Heart left ventricle (tissue), 16 donors: ENCODE measurements around the gene LRP1. TPM values are rescaled to one million over a fixed set of nuclear protein-coding genes. Genes with fewer than 3 reads are reported as not detected.

ENCODE experiments used
- ATAC-seq, 4 donors: fragments of 200-7000 bp; cut with Tn5 transposase; one replicate each; pipeline ENCODE4 v1.9.1; 2020 to 2022; ENCODE audit warnings: moderate library complexity in 4 of 4, mild to moderate bottlenecking in 3 of 4, moderate number of reproducible peaks in 1 of 4
- DNase-seq, 5 donors: peaks; one replicate each; pipeline ENCODE4 v3.0.0-alpha.2; 2020
- H3K27ac ChIP-seq, 12 donors: fragments of 200-600 bp; sonication (generic) in 4 of 12; one replicate each; pipeline versions ENCODE4 v1.5.0 to v1.8.0; 2016 to 2022; ENCODE audit warnings: mild to moderate bottlenecking in 2 of 12
- H3K27me3 ChIP-seq, 9 donors: fragments of 200-600 bp; sonication (generic) in 2 of 9; one replicate each; pipeline versions ENCODE4 v1.5.1 to v1.8.0; 2016 to 2022; ENCODE audit warnings: mild to moderate bottlenecking in 3 of 9
- H3K36me3 ChIP-seq, 9 donors: fragments of 200-600 bp; sonication (generic) in 2 of 9; one replicate each; pipeline versions ENCODE4 v1.5.0 to v1.8.0; 2018 to 2022; ENCODE audit warnings: mild to moderate bottlenecking in 2 of 9
- H3K4me1 ChIP-seq, 12 donors: fragments of 200-600 bp; sonication (generic) in 4 of 12; one replicate each; pipeline versions ENCODE4 v1.5.0 to v1.8.0; 2016 to 2022; ENCODE audit warnings: mild to moderate bottlenecking in 3 of 12
- H3K4me3 ChIP-seq, 12 donors: fragments of 200-600 bp; sonication (generic) in 4 of 12; one replicate each; pipeline versions ENCODE4 v1.5.0 to v1.8.0; 2017 to 2022; ENCODE audit warnings: mild to moderate bottlenecking in 9 of 12, moderate library complexity in 4 of 12
- H3K9me3 ChIP-seq, 12 donors: fragments of 200-600 bp; sonication (generic) in 4 of 12; one replicate each; pipeline versions ENCODE4 v1.5.0 to v1.8.0; 2016 to 2022; ENCODE audit warnings: mild to moderate bottlenecking in 1 of 12
- POLR2A ChIP-seq, 2 donors: fragments of 450-650 bp; IDR thresholded peaks; one replicate each; pipeline ENCODE4 v1.6.1; 2017; ENCODE audit warnings: antibody characterized with exemption in 2 of 2, mild to moderate bottlenecking in 2 of 2, moderate library complexity in 2 of 2
- WGBS, 4 donors: extraction: QIAGEN DNeasy Blood & Tissue Kit in 2 of 4; methylation state at CpG; one replicate each; pipeline versions ENCODE4 v1.1.5 to v1.1.7; 2013 to 2018; 5-methylcytosine and 5-hydroxymethylcytosine counted together
- intact Hi-C, 10 donors: fragments of 100-400 bp; cut with DNase I; formaldehyde crosslinking; loops; one replicate each; pipeline versions ENCODE4 v1.11.1 to v1.14.2; 2022
- polyA plus RNA-seq, 2 donors: library from polyadenylated mRNA; stranded (reverse); fragments of 200-250 nt; gene quantifications; one replicate each; pipeline ENCODE4 v1.2.3, GENCODE V29; 2013
- total RNA-seq, 9 donors: library from RNA; depleted of rRNA in 2 of 9; stranded (reverse); fragments of >200 nt in 2 of 9; fragmentation: NEBNext Ultra II Directional in 3 of 9; extraction: Animal tissue kit (Norgen Biotek cat#: 25700) in 3 of 9; gene quantifications; one replicate each; pipeline versions ENCODE4 v1.1.0 to v1.2.4, GENCODE V29; 2016 to 2023
- TF ChIP-seq, protein P1 (sequence below), 12 donors: fragments of 200-600 bp; sonication (generic) in 4 of 12; IDR thresholded peaks; one replicate each; pipeline versions ENCODE4 v1.5.0 to v1.8.0; 2018 to 2022; ENCODE audit warnings: antibody characterized with exemption in 12 of 12, mild to moderate bottlenecking in 5 of 12
- donor health status: ischemic (EF 13 %, LVEDD 7.1; RV severe dilation, severe dysfunction).
- donor health status: healthy with polysubstance abuse.
- donor health status: DM: no; HTN: yes; CAD: no.
- donor health status: DM: no; HTN: no; CAD: no.
- donor health status: ischemic (EF 25% LVEDD 6.9; RV normal size, moderate dysfunction).
- donor health status: ischemic (EF 25% LVEDD 5.7; RV mildly dilated, moderate dysfunction).
- donor health status: healthy.
- donor health status: DM: yes; HTN: yes; CAD: no.
- donor health status: ischemic (EF 35%, LVEDD 5.7; RV mildly dilated, moderate dysfunction).
- donor health status: nonischemic (EF 11% LVEDD 7.7; RV severe dilation, severe dysfunction).
- donor health status: DM: yes; HTN: yes; CAD: no.
- donor health status: PGD.
- donor health status: ischemic (EF 29% LVEDD 5.4; RV normal size, mild dysfunction).
- donor health status: nonischemic (EF 23%, LVEDD 6.1; RV moderate dilation, normal function).

The LRP1 gene
- total and polyA plus RNA-seq, 11 donors = 23.0 to 316 (median 69.0) TPM

DNA sequence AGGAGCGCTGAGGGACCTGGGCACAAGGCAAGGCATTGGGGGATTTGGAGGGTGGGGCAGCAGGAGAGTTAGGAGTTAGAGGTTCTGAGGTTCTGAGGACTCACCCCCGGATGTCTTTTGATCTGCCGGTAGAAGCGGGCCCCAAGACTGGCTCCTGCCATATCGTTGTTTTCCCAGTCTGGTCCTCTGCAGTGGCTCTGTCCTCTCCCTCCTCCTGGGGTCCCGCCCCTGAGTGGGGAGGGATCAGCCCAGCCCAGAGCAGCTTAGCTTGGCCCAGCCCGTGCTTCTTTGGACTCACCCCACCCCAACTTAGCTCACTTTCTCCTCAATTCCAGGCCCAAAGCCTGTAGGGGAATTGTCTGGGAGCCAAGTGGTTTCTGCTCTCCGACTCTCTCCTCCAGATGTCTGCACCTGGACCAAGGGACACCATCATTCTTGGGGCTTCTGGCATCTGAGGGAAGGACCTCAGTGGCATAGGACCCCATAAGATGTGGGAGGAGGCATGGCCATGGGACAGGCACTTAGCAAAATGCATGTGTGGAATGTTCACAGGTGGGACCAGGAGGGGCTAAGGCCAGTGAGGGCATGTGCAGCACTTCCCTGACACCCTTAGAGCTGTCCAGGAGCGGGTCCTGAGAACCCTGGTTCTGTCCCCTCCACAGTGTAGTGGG is 108.8 kb downstream of the LRP1 start:
- ATAC-seq = peak; percentile 33 to 46 (median 36)
- H3K27ac ChIP-seq = peak overlapping the region in 10 of 12 donors; percentile 44 to 88 (median 76)

DNA sequence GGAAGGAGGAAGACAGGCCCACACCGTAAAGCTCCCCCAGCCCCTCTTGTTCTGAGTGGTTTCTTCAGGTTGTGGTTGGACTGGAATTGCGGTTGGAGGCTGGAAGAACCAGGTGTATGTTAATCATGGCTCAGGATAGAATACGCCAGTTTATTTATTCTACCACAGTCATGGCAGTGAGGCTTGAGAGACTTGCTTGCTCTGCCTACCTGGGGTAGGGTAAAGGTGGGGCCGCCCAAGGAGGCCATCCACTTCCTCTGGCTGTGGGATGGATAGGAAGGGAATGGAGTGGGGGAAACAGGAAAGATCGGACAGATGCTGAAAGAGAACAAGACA is 109.3 kb downstream of the LRP1 start:
- intact Hi-C loops = loop anchor here in 2 of 10 donors (1.0 to 5.0 kb wide), 2 partner anchors 20 to 110 kb away; partner anchors contain the start of gene LRP1 (in 1 of the 2)
- H3K4me3 ChIP-seq = peak overlapping the region in 8 of 12 donors; percentile 53 to 66 (median 58)

More for the DNA sequence above, 108.8 kb downstream of the LRP1 start:
- Histone ChIP-seq H3K4me1 (peaks cover 0 to 89% (median 39%) of the 10 kb centered on the region in 12 donors), H3K27me3 (peaks cover 0 to 59% (median 24%) of the 10 kb centered on the region in 9 donors), H3K9me3 (no peaks in the 10 kb centered on the region), H3K36me3 (peaks cover 0 to 32% (median 24%) of the 10 kb centered on the region in 9 donors), H3K4me3 (peak overlapping the region in 11 of 12 donors; percentile 20 to 66 (median 53))
- 38 to 48% (median 44%) methylated on average over 9 of the region's 9 CpGs for WGBS, 4 donors
- intact Hi-C loops = loop anchor here in 2 of 10 donors (1.0 to 5.0 kb wide), 2 partner anchors 20 to 110 kb away; partner anchors contain the start of gene LRP1 (in 1 of the 2)
- DNase-seq = peak; percentile 70 to 83 (median 78)
- TF ChIP-seq, protein P1, sequence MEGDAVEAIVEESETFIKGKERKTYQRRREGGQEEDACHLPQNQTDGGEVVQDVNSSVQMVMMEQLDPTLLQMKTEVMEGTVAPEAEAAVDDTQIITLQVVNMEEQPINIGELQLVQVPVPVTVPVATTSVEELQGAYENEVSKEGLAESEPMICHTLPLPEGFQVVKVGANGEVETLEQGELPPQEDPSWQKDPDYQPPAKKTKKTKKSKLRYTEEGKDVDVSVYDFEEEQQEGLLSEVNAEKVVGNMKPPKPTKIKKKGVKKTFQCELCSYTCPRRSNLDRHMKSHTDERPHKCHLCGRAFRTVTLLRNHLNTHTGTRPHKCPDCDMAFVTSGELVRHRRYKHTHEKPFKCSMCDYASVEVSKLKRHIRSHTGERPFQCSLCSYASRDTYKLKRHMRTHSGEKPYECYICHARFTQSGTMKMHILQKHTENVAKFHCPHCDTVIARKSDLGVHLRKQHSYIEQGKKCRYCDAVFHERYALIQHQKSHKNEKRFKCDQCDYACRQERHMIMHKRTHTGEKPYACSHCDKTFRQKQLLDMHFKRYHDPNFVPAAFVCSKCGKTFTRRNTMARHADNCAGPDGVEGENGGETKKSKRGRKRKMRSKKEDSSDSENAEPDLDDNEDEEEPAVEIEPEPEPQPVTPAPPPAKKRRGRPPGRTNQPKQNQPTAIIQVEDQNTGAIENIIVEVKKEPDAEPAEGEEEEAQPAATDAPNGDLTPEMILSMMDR (IDR thresholded peaks at IDR 0.05) = no peak
- TF ChIP-seq POLR2A (IDR thresholded peaks at IDR 0.05) = peak in 1 of 2 donors; percentile 36

DNA sequence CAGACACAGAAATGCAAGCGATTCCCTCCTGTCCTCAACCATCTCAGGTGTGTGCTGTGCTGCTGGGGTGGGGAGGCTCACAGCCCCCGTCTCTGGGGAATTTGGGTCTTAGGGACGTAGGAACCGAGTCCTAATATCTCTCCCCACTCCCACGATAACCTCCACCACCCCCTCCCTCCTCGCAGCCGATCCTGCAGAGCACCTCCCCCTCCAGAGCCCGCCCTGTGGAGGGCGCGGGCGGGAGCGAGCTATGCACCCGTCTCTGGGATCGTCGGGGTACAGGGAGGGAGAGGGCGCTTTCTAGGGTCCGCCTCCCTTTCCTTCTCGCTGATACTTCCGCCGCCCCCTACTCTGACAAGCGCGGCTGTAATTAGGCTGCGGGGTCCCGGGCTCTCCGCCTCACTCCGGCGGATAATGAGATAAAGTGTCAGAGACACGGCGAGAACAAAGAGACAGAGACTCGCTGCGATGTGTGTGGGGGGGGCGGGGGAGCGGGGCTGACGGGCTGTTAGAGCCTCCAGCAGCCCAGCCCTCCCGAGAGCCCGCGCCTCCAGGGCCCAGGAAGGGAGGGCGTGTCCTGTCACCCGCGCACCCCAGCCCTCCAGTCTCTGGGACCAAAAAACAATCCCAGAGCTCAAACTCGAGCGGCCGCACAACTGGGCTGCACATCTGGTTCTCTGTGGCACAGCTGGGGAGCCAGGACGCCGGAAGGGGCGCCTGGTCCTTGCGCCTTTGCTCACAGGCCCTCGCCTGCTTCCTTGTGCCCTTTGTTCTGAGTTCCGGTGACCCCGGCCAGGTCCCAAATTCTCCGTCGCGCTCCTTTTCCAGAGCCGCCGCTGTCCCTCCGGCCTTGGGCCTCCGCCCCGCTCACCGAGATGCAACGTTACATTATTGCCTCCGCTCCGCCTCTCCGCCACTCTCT is 109.9 kb downstream of the LRP1 start:
- TF ChIP-seq, protein P1 (IDR thresholded peaks at IDR 0.05) = no peak
- TF ChIP-seq POLR2A (IDR thresholded peaks at IDR 0.05) = no peak
- 6 to 11% (median 8%) methylated on average over 56 to 63 of the region's 63 CpGs for WGBS, 4 donors
- Histone ChIP-seq H3K36me3 (peaks cover 0 to 20% (median 12%) of the 10 kb centered on the region in 9 donors), H3K27ac (peak overlapping the region in 11 of 12 donors; percentile 7 to 86 (median 49)), H3K9me3 (no peaks in the 10 kb centered on the region), H3K4me3 (peak overlapping the region; percentile 18 to 66 (median 56)), H3K4me1 (peaks cover under 1 to 99% (median 48%) of the 10 kb centered on the region in 12 donors), H3K27me3 (peaks cover 4 to 70% (median 29%) of the 10 kb centered on the region in 9 donors)
- no peak for ATAC-seq
- intact Hi-C loops = loop anchor here in 5 of 10 donors (1.0 to 5.0 kb wide), 4 partner anchors 21 to 111 kb away; partner anchors contain the start of gene LRP1 (in 1 of the 5)
- peak in 4 of 5 donors; percentile 41 to 73 (median 59) for DNase-seq

More for the DNA sequence above, 109.3 kb downstream of the LRP1 start:
- H3K4me1 ChIP-seq = peaks cover 0 to 95% (median 41%) of the 10 kb centered on the region in 12 donors
- H3K27me3 ChIP-seq = peaks cover 1 to 64% (median 26%) of the 10 kb centered on the region in 9 donors
- no peaks in the 10 kb centered on the region for H3K9me3 ChIP-seq
- peak overlapping the region in 7 of 12 donors; percentile 7 to 86 (median 41) for H3K27ac ChIP-seq
- 59 to 70% (median 62%) methylated on average over 5 of the region's 5 CpGs for WGBS, 4 donors
- no peak for TF ChIP-seq POLR2A (IDR thresholded peaks at IDR 0.05)
- TF ChIP-seq, protein P1 (IDR thresholded peaks at IDR 0.05) = no peak
- DNase-seq (no peak), ATAC-seq (no peak)
- H3K36me3 ChIP-seq = peaks cover 0 to 26% (median 19%) of the 10 kb centered on the region in 9 donors
